ENCODE results near the gene BCO1.

Gene BCO1

DNA sequence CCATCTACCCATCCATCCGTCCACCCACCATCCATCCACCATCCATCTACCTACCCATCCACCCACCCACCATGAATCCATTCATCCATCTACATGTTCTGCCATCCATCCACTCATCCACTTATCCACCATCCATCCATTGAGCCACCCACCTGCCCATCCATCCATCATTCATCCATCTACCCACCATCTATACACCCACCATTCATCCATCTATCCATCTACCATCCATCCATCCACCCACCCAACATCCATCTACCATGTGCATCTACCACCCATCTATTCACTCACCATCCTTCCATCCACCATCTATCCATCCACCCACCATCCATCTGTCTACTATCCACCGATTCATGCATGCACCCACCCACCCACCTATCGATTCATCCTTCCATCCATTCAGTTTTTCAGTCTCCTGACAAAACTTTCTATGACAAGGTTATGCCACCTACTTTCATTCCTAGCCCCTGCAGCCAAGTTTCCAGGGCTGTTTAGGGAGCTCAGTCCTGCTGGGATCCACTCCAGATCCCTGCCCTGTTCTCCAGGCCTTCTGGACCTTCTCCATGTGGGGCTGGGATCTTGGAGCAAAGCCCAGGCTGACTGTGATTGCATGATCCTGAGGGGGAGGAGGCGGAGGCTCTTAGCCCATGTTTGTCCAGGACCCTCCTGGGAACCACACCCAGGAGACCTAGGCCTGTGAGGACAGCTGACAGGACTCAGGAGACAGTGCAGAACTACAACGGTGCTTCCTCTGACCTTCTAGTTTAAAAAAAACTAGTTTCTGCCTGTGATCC is 27.4 kb downstream of the BCO1 start:
- TF ChIP-seq, protein P1, sequence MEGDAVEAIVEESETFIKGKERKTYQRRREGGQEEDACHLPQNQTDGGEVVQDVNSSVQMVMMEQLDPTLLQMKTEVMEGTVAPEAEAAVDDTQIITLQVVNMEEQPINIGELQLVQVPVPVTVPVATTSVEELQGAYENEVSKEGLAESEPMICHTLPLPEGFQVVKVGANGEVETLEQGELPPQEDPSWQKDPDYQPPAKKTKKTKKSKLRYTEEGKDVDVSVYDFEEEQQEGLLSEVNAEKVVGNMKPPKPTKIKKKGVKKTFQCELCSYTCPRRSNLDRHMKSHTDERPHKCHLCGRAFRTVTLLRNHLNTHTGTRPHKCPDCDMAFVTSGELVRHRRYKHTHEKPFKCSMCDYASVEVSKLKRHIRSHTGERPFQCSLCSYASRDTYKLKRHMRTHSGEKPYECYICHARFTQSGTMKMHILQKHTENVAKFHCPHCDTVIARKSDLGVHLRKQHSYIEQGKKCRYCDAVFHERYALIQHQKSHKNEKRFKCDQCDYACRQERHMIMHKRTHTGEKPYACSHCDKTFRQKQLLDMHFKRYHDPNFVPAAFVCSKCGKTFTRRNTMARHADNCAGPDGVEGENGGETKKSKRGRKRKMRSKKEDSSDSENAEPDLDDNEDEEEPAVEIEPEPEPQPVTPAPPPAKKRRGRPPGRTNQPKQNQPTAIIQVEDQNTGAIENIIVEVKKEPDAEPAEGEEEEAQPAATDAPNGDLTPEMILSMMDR (IDR thresholded peaks at IDR 0.05), result no peak

DNA sequence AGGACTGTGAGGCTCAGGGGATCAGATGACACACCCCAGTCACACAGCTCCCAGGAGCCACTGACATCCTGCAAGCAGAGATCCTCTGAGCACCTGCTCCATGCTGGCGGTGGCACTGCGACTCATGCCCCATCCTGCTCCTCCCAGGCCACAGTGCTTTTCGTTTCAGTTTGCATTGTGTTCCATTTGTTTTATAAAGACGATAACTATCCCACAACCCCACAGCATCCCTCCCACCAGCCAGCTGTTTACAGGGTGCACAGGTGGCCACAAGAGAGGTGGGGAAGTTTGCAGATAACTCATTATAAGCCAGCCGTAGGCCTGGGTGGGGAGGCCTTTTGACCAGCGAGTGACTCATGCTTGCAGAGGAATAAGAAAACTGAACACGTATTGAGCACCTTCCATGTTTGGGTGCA is 28.2 kb downstream of the BCO1 start:
- TF ChIP-seq, protein P1 (IDR thresholded peaks at IDR 0.05), result no peak

DNA sequence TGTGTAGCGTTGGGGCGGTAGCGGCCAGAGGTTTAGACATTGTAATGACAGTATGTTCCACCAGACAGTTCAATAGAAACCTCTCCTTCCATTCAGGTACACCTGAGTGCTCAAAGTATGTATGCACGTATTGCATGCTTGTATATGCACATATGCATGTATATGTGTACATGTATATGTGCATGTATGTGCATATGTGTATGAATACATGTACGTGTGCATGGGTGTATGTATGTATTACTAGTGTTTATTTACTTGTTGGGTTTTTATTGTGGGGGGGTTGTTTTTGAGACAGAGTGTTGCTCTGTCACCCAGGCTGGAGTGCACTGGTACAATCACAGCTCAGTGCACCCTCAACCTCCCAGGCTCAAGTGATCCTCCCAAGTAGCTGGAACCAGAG is 30.0 kb downstream of the BCO1 start:
- TF ChIP-seq, protein P1 (IDR thresholded peaks at IDR 0.05), result no peak

DNA sequence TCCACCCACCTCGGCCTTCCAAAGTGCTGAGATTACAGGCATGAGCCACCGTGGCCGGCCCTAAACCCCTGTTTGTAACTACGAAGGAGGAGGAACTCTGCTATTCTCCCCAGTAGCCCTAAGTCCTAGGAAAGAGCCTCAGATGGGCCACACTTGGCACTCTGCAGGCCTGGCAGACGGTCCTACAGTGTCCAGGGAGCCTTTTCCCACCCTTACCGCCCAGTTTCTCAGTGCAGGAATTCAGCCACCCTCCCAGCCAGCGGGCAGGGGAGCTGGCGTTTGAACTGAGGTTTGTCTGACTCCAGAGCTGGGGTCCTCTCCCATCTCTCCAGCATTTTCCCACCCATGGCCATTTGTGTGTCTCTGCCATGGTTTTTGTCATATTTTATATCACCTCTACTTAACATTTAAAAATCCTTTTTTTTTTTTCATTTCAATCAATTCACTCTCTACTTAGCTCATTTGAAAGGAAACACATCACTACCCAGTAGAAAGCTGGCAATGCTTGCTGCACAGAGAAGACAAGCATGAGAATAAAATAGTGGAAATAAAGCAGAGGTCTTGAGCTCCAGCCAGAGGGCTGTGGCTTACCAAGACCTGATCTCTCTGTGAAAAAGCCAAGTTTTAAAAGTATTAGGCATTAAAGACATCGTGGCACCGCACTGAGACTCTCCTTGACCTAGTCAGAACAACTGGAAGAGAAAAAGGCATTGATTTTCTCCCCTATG is 34.9 kb downstream of the BCO1 start:
- TF ChIP-seq, protein P1 (IDR thresholded peaks at IDR 0.05), result no peak

DNA sequence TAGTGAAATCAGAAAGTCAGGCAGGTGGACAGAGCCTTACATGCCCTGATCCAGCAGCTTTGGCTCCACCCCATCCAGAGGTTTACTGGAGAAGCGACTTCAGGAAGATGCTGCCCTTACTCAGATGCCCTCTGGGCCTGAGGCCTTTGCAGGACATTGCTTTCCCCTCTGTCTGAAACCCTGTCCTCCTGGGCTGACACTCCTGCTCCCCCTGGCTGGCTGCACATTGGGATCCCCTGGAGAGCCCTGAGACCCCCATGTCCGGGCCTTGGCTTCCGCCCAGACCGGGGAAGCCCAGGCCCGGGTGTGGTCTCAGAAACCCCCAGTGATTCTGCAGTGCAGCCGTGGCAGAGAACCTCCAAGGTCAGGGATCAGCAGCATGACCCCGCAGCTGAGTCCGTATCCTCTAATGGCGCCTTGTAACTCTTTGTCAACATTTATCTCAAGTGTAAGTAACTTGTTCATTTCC is 36.6 kb downstream of the BCO1 start:
- TF ChIP-seq, protein P1 (IDR thresholded peaks at IDR 0.05), result no peak

DNA sequence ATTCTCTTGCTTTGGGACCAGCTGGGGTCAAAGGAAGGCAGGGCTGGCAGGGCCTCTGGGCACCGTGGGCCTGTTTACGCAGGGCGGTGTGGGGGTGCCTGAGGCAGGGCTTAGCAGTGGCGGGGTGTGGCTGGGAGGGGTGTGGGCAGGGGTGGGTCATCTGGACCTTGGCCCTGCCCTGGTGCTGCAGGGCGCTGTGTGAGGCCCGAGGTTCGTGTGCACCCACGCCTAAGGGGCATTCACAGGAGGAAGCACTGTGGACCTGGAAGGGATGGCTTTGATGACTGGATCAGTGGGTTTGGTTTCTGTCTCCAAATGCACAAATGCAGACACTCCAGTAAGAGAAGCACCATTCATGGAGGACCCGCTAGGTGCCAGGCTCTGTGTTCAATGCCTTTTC is 37.3 kb downstream of the BCO1 start:
- TF ChIP-seq, protein P1 (IDR thresholded peaks at IDR 0.05), result no peak

DNA sequence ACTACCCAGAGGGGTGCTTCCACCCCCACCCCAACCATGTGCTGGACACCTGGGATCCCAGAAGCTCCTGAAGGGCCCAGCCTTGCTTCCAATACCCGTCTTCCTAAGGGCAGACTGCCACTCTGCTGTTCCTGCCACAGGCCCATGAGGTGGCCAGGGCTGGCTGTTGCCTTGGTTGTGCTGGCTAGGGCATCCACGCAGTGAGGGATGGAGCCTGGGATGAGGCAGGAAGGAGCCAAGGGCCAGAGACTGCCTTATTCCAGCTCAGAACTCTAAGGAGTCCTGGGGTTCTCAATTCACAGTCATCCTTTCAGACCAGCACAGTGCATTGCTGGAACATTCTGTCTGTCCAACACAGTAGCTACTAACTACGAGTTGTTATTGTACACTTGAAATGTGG is 37.8 kb downstream of the BCO1 start:
- TF ChIP-seq, protein P1 (IDR thresholded peaks at IDR 0.05), result no peak

All from LNCAP (cell line).